ENCODE results near the gene METTL21C. TPM values are rescaled to one million over a fixed set of nuclear protein-coding genes. Genes with fewer than 3 reads are reported as not detected.

The METTL21C gene
- total RNA-seq, 1 experiment from 2014 or later, result not detected

DNA sequence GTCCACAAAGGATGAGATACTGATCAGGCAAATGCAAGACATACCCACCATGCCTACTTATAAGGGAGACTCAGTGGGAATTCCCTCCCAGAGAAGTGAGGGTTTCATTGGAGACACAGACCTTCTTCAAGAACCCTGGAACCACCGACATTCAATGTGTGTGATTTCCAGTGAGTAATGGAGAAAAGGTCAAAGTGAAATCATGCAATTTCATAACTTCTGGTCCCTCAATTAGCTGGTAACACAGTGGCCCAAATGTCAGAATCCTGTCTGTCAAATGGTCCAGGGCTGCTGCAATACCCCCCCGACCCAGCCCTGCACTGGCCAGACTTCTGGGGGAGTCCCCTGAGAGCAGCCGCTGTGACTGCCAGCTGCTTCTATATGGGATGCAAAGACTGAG, 4.7 kb upstream of the METTL21C start:
- in situ Hi-C loops (cut with HindIII; ENCODE audit: low sequenced_read_pairs), result no loop called here
- no peak for DNase-seq (ENCODE audit: low spot score)

DNA sequence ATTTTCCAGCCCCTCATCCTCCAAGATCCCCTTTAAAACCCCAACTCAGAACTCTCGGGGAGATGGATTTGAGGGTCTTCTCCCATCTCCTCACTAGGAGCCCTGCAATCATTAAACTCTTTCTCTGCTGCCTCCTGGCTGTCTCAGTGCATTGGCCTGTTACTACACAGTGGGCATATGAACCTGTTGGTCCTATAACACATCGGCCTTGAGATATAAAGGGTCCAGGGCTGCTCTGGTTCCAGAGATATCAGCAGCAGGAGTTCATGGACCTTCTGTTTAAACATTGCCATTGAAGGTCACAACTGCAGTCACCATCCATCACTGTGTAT, 3.8 kb upstream of the METTL21C start:
- in situ Hi-C loops (cut with HindIII; ENCODE audit: low sequenced_read_pairs), result no loop called here

DNA sequence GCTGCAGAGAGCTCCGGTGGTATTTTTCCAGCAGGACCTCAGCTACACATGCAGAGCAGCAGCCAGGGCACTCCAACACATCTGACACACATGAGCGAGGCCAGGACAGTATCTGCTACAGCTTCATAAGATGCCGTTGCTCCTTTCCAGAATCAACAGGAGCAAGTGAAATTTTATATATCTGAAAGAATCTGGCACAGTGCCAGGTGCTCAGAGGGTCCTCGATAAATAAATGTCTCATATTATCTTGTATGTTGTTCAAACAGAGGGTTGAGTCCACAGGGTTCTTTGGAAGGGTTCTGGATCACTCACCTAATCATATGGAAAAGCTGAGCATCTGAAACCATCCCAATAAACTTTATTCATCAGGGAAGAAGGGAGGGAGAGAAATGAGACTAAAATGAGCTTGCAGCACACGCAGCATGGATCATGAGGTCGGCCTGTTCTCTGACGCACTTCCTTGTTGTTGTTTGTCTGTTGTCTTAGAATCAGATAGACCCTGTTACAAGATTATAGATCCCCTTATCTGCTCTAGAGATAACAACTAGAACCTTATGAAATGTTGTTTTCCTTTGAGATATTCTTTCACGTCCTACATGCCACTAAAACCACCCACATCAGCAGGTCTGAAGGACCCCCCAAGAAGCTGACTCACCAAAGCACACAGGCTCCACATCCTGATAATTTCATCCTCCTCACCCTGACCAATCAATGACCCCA, 3.2 kb upstream of the METTL21C start:
- in situ Hi-C loops (cut with HindIII; ENCODE audit: low sequenced_read_pairs), result no loop called here
- DNase-seq (ENCODE audit: low spot score), result no peak

More for the DNA sequence above, 3.8 kb upstream of the METTL21C start:
- DNase-seq (ENCODE audit: low spot score), result no peak

DNA sequence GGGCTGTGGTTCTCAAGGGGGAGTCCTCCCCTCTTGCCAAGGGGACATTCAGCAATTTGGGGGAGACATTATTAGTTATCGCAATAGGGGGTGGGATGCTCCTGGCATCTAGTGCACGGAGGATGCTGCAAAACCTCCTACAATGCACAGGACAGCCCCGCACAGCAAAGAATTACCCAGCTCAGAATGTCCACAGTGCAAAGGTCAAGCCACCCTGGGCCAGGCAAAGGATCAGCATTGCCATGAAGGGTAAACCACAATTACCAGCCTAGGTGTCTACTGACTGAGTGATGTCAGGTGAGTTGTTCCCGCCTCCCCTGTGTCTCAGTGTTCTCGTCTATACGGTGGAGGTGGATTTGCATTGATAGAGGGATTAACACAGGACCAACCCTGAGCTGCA, 2.4 kb upstream of the METTL21C start:
- DNase-seq (ENCODE audit: low spot score), result no peak
- in situ Hi-C loops (cut with HindIII; ENCODE audit: low sequenced_read_pairs), result no loop called here

DNA sequence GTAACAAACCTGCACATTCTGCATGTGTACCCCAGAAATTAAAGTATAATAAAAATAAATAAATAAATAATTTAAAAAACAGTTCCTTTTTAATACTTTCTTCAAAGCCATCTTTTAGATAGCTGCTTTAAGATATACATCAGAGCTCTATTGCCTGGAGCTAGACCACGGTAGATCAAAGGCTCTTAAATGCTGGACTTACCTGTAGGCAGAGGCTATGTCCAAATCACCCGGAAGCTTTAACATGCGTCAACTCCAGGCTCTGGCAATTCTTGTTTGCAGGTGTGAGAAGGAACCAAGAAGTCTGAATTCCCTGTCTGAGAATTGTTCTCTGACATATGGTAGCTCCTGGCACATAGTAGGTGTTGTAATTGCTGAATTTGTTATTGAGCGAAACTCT, 1.6 kb upstream of the METTL21C start:
- in situ Hi-C loops (cut with HindIII; ENCODE audit: low sequenced_read_pairs), result no loop called here
- DNase-seq (ENCODE audit: low spot score), result no peak

DNA sequence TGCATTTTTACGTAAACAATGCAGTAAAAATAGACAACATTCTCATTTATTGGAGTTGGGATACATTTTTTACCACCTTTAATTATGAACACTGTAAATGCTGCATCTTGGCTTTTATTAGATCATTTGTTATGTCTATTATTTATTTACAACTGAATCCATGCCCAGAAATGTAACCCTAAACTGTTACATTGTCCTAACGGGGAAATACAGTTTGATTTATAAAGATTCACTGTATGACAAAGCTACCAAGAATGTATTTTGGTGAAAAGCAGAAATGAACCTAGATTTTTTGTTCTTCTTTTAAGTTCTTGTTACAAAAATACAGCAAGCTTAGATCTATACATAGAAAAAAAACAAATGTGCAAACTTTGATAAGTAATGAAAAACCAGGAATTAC, 1.1 kb downstream of the METTL21C start:
- no peak for DNase-seq (ENCODE audit: low spot score)
- in situ Hi-C loops (cut with HindIII; ENCODE audit: low sequenced_read_pairs), result no loop called here

DNA sequence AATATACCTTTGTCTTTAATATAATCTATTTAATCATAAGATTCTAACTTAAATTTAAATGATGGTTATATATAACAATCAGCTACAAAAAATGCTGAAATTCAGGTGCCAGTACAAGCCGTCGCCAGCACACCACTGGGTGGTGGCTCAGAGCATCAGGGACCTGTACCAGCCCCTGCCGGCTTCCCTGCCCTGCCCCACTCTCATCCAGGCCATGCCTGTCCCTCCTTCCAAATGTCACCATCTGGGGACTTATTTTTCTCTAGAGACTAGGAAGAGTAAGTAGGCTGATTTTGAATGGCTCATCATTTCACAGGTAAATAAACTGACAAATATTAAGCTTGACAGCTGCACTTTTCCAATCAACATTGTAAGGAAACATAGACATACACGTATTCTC, 1.6 kb downstream of the METTL21C start:
- peak; percentile 60 for DNase-seq (ENCODE audit: low spot score)
- in situ Hi-C loops (cut with HindIII; ENCODE audit: low sequenced_read_pairs), result no loop called here

DNA sequence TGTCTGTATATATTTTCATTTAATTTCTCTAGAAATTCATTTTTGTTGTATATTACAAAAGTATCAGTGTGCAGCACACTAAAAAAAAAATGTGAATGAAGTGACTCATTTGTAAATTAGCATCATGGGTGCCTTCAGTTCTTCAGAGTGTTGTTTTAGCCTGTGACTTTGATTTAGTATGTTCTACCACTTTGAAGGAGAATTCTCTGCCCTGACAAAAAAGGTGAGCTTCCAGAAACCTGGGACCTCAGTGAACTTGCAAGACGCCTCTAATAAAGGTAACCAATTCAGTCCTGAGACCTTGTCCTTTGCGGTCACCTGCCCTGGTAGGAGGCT, 2.4 kb downstream of the METTL21C start:
- in situ Hi-C loops (cut with HindIII; ENCODE audit: low sequenced_read_pairs), result no loop called here
- DNase-seq (ENCODE audit: low spot score), result peak; percentile 15

DNA sequence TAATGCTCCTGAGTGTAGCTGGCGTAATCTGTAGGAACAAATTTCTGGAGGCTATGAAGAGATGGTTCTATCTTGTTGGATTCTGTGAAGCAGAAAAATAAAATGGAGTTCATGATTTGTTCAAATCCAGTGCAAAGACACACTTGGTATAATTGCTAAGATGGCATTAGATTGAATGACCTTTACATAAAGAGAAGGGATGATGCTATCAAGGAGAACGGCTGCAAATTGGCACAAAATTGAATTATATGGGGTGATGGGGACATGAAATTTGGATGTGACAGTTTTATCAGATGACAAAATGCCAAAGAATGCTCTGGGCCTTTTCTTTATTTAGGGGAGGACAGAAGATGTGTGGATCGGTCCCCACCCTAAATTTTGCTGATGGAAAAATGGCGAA, 4.0 kb downstream of the METTL21C start:
- DNase-seq (ENCODE audit: low spot score), result no peak
- in situ Hi-C loops (cut with HindIII; ENCODE audit: low sequenced_read_pairs), result no loop called here

DNA sequence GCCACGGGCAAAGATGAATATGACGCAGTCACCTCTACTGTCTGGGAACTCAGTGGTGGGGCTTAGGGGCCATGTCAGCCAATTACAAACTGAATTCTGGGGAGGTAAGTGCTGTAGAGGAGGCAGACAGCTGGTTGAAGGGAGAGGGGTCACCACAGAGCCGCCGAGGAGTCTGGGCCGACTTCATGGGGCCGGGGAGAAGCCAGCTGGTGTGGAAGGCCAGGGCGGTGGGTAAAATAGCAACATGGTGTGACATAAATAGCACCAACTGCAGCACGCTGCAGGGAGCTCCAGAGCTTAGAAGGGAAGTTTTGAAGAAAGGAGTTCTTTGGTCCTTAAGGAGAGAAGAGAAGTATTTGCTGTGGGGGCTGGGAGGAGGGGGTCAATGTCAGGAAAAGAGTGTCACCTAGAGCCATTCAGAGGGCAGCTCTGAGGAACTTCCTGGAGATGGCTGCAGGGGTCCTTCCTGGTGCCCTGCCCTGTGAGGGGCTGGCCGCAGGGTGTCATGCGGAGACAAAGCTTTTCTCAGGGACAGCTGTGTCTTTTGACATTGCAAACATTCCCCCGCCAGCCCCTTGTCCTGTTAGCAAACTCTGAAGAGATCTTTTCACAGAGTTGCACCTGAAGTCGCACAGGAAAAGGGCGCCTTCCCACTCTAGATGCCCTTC, 6.4 kb downstream of the METTL21C start:
- in situ Hi-C loops (cut with HindIII; ENCODE audit: low sequenced_read_pairs), result no loop called here
- no peak for DNase-seq (ENCODE audit: low spot score)

DNA sequence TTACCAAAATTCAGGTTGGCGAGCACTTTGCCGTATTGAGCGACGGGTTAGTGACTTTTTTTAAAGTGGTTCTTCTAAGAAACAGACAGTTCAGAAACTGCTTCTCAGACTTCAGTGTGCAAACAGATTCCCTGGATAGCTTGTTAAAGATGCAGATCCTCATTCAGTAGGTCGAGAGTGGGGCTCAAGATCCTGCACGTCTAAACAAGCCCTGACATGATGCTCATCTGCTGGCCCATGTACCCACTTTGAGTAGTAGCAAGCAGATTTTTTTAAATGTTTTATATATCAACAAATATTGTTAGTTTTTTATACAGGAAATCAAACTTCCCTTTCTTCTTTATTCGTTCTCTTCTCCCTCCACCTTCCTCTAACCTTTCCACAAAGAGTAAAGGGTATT, 7.3 kb downstream of the METTL21C start:
- no peak for DNase-seq (ENCODE audit: low spot score)
- in situ Hi-C loops (cut with HindIII; ENCODE audit: low sequenced_read_pairs), result no loop called here

DNA sequence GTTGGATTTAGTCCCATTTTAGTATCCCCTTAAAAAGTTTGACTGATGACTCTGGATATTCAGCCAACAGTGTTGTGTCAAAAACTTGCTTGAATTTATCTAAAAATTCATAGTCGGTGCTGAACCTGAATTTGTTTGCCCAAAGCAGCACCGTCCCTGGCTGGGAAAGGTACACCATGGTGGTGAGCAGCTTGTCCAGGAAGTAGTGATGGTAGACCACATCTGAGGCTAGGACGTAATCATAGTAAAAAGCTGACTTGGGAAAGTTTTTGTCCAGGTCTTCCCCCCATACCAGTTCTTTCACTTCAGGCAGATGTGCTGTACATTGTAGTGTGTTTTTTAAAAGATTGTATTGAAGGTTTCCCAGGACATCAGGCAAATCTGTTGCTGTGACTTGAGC, 8.8 kb downstream of the METTL21C start:
- in situ Hi-C loops (cut with HindIII; ENCODE audit: low sequenced_read_pairs), result no loop called here
- DNase-seq (ENCODE audit: low spot score), result no peak

DNA sequence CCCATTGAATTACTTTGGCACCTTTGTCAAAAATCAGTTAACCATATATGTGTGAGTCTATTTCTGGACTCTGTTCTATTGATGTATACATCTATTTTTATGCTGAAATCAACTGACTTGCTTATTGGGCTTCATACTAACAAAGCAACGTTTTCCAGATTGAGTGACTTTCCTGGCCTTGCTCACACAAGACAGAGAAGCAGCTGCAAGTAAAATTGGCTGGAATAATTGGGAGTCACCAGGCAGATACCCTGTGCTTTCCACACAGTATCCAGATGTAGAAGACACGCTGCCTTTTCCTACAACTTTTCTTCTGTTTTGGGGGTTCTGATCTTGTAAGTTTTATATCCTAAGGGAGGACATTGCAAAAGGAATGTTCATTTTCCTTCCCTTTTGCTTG, 11.2 kb downstream of the METTL21C start:
- no peak for DNase-seq (ENCODE audit: low spot score)
- in situ Hi-C loops (cut with HindIII; ENCODE audit: low sequenced_read_pairs), result no loop called here

DNA sequence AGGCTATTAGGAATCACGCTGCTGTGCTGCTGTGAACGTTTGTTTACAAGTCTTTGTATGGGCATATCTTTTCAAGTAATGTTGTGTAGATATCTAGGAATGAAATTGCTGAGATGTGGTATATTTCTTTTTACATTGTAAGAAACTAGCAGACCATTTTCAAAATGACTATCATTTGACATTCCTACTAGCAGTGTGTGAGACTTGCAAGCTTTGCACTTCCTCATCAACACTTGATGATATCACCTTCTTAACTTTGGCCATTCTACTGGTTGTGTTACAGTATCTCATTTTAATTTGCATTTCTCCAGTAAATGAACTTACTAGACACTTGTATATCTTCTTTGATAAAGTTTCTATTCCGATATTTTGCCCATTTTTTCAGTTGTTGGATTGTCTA, 12.1 kb downstream of the METTL21C start:
- in situ Hi-C loops (cut with HindIII; ENCODE audit: low sequenced_read_pairs), result no loop called here
- DNase-seq (ENCODE audit: low spot score), result no peak

DNA sequence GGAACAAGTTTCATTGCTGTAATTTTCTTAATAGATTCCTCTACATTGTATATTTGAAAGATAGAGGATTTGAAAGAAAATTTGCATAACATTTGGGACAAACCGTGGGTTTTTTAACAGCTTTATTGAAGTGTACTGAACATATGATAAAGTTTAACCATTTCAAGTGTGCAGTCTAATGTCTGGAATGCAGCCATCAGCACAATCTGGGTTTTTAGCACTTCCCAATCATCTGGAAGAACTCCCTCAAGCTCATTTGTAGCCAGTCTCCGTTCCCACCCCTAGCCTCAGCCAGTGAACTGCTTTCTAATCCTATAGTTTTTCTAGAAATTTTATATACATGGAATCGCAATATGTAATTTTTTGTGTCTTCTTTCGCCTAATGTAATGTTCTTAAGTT, 12.6 kb downstream of the METTL21C start:
- no peak for DNase-seq (ENCODE audit: low spot score)
- in situ Hi-C loops (cut with HindIII; ENCODE audit: low sequenced_read_pairs), result no loop called here

DNA sequence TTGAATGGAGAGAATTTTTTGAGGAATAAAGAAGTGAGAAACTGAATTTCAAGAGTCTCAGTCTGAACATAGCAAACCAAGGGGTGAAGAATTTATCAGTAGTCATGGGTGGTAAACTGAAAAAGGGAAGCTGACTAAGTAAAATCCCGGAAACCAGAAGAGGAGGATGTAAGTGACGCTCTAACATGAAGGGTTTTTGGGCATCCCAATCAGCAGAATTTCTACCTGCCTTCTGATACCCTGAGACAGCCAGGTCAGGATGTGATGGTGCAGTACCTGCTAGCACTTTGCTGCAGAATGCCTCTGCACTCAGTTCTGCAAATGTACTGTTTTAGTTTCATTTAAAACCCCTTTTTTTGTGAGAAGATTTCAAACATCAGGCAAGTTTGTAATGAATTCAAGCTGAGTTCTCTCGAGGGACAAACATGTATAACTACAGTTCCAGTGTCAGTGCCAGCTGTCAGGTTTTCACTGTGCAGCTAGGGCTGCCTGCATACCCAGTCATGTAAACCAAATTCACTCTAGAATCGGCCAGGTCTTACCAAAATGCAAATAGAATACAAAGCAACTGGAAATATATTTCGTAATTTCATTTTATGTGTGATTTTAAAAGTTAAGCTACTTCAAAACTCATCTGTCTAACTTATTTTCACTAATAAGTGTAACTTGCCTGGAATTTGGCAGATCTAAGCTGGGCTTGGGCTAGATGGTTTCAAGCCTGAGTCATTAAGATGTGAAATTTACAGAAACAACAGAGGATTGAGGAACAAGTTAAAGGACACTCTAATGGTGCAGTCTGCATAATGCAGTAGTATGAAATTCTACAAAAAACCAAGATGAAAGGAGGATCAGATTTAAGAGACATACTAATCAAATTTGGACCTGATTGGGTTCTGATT, 13.8 kb downstream of the METTL21C start:
- DNase-seq (ENCODE audit: low spot score), result no peak
- in situ Hi-C loops (cut with HindIII; ENCODE audit: low sequenced_read_pairs), result no loop called here

DNA sequence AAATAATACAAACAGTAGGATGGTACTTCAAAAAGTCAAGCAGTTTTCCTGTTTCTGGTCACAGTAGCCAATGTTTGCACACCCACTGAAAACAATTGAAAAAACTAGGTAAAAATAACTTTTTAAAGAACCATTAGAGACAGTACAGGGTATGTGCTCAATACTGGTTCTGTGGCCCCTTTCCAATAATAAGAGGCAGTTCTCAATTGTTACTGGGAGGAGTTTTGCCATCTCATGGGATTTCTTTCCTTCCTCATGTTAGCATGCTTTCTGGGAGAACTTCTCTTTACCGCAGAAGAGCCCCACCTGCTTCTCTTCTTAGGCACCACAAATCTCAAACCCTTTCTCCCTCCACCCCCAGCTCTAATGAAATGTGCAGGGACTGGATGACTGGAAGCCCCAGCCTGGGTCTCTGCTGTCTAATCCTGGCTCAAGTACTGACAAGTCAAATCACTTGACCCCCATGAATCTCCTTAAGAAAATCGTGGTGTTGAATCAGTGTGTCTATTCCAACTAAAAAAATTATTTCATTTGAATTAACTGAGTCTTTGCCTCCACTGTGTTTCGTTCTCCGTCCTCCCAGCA, 14.6 kb downstream of the METTL21C start:
- DNase-seq (ENCODE audit: low spot score), result no peak
- in situ Hi-C loops (cut with HindIII; ENCODE audit: low sequenced_read_pairs), result no loop called here

DNA sequence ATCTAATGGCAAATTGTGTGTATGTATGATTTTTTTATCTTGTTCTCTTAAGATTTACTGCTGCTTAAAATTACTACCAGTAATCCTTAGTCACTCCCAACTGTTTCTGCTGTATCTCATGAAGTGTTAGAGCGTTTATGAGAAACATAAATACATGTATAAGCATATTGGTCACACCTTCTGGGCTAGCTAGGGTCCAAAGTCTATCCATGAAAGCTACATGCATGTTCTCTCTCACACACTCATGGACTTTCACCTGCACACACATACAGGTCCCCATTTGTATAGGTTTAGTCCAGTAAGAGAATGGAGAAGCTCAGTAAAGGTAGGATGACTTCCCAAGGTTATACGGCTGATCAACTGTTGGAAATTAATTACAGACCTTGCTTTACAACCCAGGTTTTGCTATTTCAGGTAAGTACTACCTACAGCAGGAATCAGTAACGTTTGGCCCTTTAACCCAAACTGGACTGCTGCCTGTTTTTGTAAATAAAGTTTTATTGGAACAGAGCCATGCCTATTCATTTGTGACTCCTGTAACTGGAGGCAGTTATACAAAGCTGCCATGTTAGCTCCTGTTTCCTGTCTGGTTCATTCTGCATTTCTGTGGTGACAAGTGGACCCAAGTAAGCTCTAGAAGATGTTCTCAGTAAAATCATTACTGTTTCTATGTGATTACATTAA, 15.3 kb downstream of the METTL21C start:
- in situ Hi-C loops (cut with HindIII; ENCODE audit: low sequenced_read_pairs), result no loop called here
- DNase-seq (ENCODE audit: low spot score), result no peak

DNA sequence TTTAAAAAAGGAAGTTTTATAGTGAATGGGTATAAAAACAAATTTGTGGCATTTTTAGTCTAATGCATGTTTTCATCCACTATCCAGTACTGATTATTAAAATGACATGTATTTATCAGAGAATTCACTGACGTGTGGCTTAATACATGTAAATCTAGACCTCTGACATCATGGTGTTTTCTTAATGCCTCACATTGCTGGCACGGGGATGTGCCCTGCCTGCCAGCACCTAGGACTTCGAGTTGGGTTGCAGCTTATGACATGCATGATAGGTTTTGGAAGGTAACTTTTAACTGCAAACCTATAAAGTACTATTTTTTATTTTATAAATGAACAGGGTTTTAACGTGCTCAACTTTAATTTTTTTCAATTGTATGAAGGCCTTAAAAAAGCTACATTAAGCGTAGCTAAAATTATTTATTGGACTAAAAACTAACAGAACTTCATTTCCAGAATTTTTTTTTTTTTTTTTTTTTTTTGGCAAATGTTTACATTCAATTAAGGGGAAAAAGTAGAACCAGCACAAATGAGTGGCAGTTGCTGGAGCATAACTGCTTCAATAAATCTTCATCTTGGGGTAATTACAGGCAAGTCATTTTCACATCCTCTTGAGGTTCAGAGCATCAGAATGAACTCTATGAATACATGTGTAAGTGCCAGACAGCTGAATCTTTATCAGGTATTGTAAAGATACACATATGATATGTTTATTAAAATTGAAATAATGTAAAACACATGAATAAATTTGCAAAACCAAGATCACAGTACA, 16.3 kb downstream of the METTL21C start:
- in situ Hi-C loops (cut with HindIII; ENCODE audit: low sequenced_read_pairs), result no loop called here

More for the DNA sequence above, 16.3 kb downstream of the METTL21C start:
- DNase-seq (ENCODE audit: low spot score), result no peak

Data from G401 (cell line).